Smooth muscle cell (in vitro differentiated cells): ENCODE data around the gene GALNT9. TPM values are rescaled to one million over a fixed set of nuclear protein-coding genes. Genes with fewer than 3 reads are reported as not detected.

Experiments
- DNase-seq: peaks from one replicate; lab custom pipeline; 2025; ENCODE audit not compliant: unreplicated experiment; lab: John Stamatoyannopoulos, UW
- H2AFZ ChIP-seq: fragments of 200-600 bp; sonication (generic); 2 replicates; pipeline ENCODE4 v1.6.0; 2016; ENCODE audit warnings: antibody characterized with exemption, low read depth, mild to moderate bottlenecking
- H3F3A ChIP-seq: fragments of 200-600 bp; sonication (generic); 2 replicates; pipeline ENCODE4 v1.6.0; 2017; ENCODE audit warnings: antibody characterized with exemption, low read depth
- H3K27ac ChIP-seq: fragments of 200-600 bp; sonication (generic); 2 replicates; pipeline ENCODE4 v1.5.1; 2016; ENCODE audit warnings: low read depth, mild to moderate bottlenecking
- H3K27me3 ChIP-seq: fragments of 200-600 bp; sonication (generic); 2 replicates; pipeline ENCODE4 v1.6.1; 2016; ENCODE audit warnings: low read depth, mild to moderate bottlenecking
- H3K36me3 ChIP-seq: fragments of 200-600 bp; sonication (generic); 2 replicates; pipeline ENCODE4 v1.5.1; 2016; ENCODE audit warnings: low read depth
- H3K4me1 ChIP-seq: fragments of 200-600 bp; sonication (generic); 2 replicates; pipeline ENCODE4 v1.5.1; 2016; ENCODE audit warnings: low read depth
- H3K4me2 ChIP-seq: fragments of 200-600 bp; sonication (generic); 2 replicates; pipeline ENCODE4 v1.6.0; 2016; ENCODE audit warnings: mild to moderate bottlenecking
- H3K4me3 ChIP-seq: fragments of 200-600 bp; sonication (generic); 2 replicates; pipeline ENCODE4 v1.5.1; 2016; ENCODE audit warnings: mild to moderate bottlenecking
- H3K79me2 ChIP-seq: fragments of 200-600 bp; sonication (generic); 2 replicates; pipeline ENCODE4 v1.6.0; 2016; ENCODE audit warnings: low read depth, mild to moderate bottlenecking
- H3K9ac ChIP-seq: fragments of 200-600 bp; sonication (generic); 2 replicates; pipeline ENCODE4 v1.6.0; 2016; ENCODE audit warnings: low read depth
- H3K9me3 ChIP-seq: fragments of 200-600 bp; sonication (generic); replicated peaks from 2 replicates; pipeline ENCODE4 v1.5.1; 2016; ENCODE audit warnings: low read depth
- H4K20me1 ChIP-seq: fragments of 200-600 bp; sonication (generic); 2 replicates; pipeline ENCODE4 v1.6.0; 2016; ENCODE audit warnings: low read depth
- CTCF ChIP-seq: fragments of 200-600 bp; sonication (generic); IDR thresholded peaks from 2 replicates; pipeline ENCODE4 v1.5.1; 2017; ENCODE audit warnings: borderline replicate concordance, mild to moderate bottlenecking, antibody characterized with exemption; ENCODE audit not compliant: insufficient read depth, poor library complexity, severe bottlenecking
- WGBS: methylation state at CpG from one replicate; pipeline ENCODE4 v1.1.7; 2016; ENCODE audit warnings: low lambda C conversion rate; 5-methylcytosine and 5-hydroxymethylcytosine counted together
- polyA plus RNA-seq: library from polyadenylated mRNA; unstranded; fragments of >200 nt; fragmentation: Nextera tagmentation; extraction: Ambion mirVana; gene quantifications from 2 replicates; pipeline ENCODE4 v1.2.1, GENCODE V29; 2016
- total RNA-seq: library from RNA; depleted of rRNA; stranded (reverse); fragments of >200 nt; gene quantifications from 2 replicates; pipeline ENCODE4 v1.2.3, GENCODE V29; 2014

The GALNT9 gene
- total and polyA plus RNA-seq, 2 experiments from 2014 or later = 1.1 TPM; not detected in 1

- no peaks in the 10 kb centered on the region for H4K20me1 ChIP-seq
- no peak for TF ChIP-seq CTCF
- peaks cover 7% of the 10 kb centered on the region for H3K27me3 ChIP-seq
- H3K36me3 ChIP-seq = no peaks in the 10 kb centered on the region
- no peak overlapping the region for H3K4me2 ChIP-seq
- H3K79me2 ChIP-seq = no peaks in the 10 kb centered on the region
- no peaks in the 10 kb centered on the region for H3K9me3 ChIP-seq
- peaks cover 5% of the 10 kb centered on the region for H3K4me1 ChIP-seq
- H3K9ac ChIP-seq = no peak overlapping the region
- no peak overlapping the region for H3K4me3 ChIP-seq
- WGBS = 40% methylated on average over 28 of the region's 51 CpGs
- H2AFZ ChIP-seq = no peak overlapping the region
- no peaks in the 10 kb centered on the region for H3F3A ChIP-seq
- DNase-seq = peak; percentile 15
- no peak overlapping the region for H3K27ac ChIP-seq
These were observed 43.3 kb downstream of the GALNT9 start for GRCh38 chr12:132285991-132286681.

GRCh38 chr12:132284827-132285741 is 44.3 kb downstream of the GALNT9 start:
- Histone ChIP-seq H3K27ac (no peak overlapping the region), H4K20me1 (no peaks in the 10 kb centered on the region), H3K4me2 (no peak overlapping the region), H3K9me3 (no peaks in the 10 kb centered on the region), H3K79me2 (no peaks in the 10 kb centered on the region), H3K27me3 (peaks cover 7% of the 10 kb centered on the region), H3K36me3 (no peaks in the 10 kb centered on the region), H3K9ac (no peak overlapping the region), H3K4me3 (no peak overlapping the region), H3K4me1 (peaks cover 5% of the 10 kb centered on the region), H2AFZ (no peak overlapping the region), H3F3A (no peaks in the 10 kb centered on the region)
- WGBS = 78% methylated on average over 38 of the region's 38 CpGs
- TF ChIP-seq CTCF = no peak
- no peak for DNase-seq

GRCh38 chr12:132284071-132284826 is 45.1 kb downstream of the GALNT9 start:
- no peaks in the 10 kb centered on the region for H3K36me3 ChIP-seq
- no peak overlapping the region for H3K27ac ChIP-seq
- peaks cover 7% of the 10 kb centered on the region for H3K27me3 ChIP-seq
- H3K79me2 ChIP-seq = no peaks in the 10 kb centered on the region
- no peaks in the 10 kb centered on the region for H3F3A ChIP-seq
- peaks cover 4% of the 10 kb centered on the region for H3K4me1 ChIP-seq
- WGBS = 87% methylated on average over 33 of the region's 33 CpGs
- TF ChIP-seq CTCF = peak; percentile 12
- no peak for DNase-seq
- H3K9me3 ChIP-seq = no peaks in the 10 kb centered on the region
- no peak overlapping the region for H3K4me2 ChIP-seq
- H3K4me3 ChIP-seq = no peak overlapping the region
- no peaks in the 10 kb centered on the region for H4K20me1 ChIP-seq
- H3K9ac ChIP-seq = no peak overlapping the region
- no peak overlapping the region for H2AFZ ChIP-seq
